Cardiac fibroblast (primary cell): ENCODE measurements around the gene TUBGCP6.
"Not testable (repeated sequence)": the region's sequence is repeated elsewhere in the genome, so short reads cannot be mapped to it uniquely, and the experiment has no call there.

Source experiments
- DNase-seq, 2 donors: peaks; one replicate each; pipeline versions ENCODE4 v3.0.0 to v3.0.0-alpha.2; 2010; ENCODE audit warnings: low read depth in 2 of 2
- H3K4me3 ChIP-seq, 2 donors: replicated peaks in 1 of 2; 1 replicate in 1 of 2; 2 replicates in 1 of 2; pipeline ENCODE4 v1.5.1; 2011; ENCODE audit warnings: low read depth in 2 of 2, low read length in 2 of 2, mild to moderate bottlenecking in 2 of 2, moderate library complexity in 1 of 2
- TF ChIP-seq, protein P1 (sequence below): IDR thresholded peaks from one replicate; pipeline ENCODE4 v1.5.1; 2011; ENCODE audit warnings: low read depth, mild to moderate bottlenecking, low read length, inconsistent platforms

TUBGCP6 gene

DNA sequence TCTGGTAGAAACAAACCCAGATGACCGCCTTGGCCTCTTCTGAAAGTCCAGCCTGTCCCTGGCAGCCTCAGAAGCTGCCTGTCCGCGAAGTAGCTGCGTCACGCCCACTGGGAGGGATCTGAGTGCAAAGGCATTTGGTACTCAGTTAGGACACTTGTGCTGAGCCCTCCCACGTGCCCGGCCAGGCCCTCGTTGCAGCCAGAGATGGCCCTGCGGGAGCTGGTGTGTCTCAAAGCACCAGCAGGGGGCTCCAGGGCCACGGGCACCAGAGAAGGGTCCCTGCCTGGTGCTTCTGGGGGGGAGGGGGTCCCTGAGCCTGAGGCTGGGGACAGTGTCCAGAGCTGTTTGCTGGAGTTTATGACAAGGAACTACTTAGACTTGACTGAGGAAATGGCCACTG is 38.2 kb downstream of the TUBGCP6 start:
- peak; percentile 35 to 55 for DNase-seq
- TF ChIP-seq, protein P1, sequence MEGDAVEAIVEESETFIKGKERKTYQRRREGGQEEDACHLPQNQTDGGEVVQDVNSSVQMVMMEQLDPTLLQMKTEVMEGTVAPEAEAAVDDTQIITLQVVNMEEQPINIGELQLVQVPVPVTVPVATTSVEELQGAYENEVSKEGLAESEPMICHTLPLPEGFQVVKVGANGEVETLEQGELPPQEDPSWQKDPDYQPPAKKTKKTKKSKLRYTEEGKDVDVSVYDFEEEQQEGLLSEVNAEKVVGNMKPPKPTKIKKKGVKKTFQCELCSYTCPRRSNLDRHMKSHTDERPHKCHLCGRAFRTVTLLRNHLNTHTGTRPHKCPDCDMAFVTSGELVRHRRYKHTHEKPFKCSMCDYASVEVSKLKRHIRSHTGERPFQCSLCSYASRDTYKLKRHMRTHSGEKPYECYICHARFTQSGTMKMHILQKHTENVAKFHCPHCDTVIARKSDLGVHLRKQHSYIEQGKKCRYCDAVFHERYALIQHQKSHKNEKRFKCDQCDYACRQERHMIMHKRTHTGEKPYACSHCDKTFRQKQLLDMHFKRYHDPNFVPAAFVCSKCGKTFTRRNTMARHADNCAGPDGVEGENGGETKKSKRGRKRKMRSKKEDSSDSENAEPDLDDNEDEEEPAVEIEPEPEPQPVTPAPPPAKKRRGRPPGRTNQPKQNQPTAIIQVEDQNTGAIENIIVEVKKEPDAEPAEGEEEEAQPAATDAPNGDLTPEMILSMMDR, result peak; percentile 57
- H3K4me3 ChIP-seq, result no peak overlapping the region

DNA sequence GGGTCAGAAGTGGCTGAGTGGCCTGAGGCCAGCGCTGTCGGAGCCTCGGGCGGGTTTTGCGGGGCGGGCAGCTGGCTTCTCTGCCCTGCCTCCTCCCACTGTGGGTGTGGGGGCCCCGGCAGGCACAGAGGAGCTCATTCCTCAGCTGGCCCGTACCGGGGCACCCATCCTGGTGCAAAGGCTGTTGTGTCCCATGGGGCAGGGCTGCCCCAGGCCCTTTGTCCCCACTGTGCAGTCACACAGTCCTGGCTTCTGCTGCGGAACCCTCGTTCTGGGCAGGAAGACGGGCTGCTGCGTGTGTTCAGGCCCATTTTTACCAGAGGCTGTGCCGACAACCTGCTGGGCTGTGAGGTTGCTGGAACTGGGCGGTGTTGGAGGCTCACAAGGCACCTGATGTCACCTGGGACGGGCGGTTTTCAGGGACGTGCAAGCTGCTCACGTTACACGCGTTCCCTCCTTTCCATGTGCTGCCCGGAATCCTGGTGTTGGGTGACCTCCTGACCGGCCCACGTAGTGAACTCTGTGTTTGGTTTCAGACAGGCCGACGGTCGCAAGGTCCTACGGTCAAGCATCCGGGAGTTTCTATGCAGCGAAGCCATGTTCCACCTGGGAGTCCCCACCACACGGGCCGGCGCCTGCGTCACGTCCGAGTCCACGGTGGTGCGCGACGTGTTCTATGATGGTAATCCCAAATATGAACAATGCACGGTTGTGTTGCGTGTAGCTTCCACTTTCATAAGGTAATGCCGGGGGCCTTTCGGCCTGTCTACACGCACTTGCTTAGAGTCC is 38.8 kb downstream of the TUBGCP6 start:
- DNase-seq, result no peak
- TF ChIP-seq, protein P1, result no peak
- H3K4me3 ChIP-seq, result no peak overlapping the region

DNA sequence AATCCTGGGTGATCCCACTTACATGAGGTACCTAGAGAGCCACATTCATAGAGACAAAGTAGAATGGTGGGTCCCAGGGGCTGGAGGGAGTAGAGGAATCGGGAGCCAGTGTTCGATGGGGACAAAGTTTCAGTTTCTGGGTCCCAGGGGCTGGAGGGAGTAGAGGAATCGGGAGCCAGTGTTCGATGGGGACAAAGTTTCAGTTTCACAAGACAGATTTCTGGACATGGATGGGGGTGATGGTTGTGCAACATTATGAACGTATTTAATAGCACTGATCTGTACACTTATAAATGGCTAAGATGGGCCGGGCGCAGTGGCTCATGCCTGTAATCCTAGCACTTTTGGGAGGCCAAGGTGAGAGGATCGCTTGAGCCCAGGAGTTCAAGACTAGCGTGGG is 39.8 kb downstream of the TUBGCP6 start:
- not testable (repeated sequence) for H3K4me3 ChIP-seq, DNase-seq

DNA sequence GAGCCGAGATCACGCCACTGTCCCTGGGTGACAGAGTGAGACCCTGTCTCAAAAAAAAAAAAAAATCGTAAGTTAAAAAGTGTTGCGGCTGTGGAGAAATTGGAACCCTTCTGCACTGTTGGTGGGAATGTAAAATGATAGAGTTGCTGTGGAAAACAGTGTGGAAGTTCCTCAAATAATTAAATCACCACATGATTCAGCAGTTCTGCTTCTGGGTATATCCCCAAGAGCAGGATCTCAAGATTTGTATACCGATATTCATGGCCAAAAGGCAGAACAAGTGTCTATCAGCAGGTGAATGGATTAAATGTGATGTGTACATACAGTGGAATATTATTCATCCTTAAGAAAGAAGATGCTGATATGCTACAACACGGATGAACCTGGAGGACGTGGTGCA is 40.3 kb downstream of the TUBGCP6 start:
- TF ChIP-seq, protein P1, result no peak
- DNase-seq, result no peak
- H3K4me3 ChIP-seq, result no peak overlapping the region

DNA sequence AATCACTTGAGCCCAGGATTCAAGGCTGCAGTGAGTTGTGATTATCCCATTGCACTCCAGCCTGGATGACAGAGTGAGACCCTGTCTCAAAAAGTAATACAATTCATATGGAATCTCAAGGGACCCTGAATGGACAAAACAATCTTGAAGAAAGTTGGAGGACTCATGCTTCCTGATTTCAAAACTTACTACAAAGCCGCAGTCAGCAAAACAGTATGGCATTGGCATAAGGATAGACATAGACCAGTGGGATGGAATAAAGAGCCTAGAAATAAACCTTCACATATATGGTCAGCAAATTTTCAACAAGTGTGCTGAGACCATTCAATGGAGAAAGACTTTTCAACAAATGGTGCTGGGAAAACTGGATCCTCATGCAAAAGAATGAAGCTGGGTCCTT is 41.5 kb downstream of the TUBGCP6 start:
- DNase-seq, result no peak
- TF ChIP-seq, protein P1, result no peak
- no peak overlapping the region for H3K4me3 ChIP-seq

DNA sequence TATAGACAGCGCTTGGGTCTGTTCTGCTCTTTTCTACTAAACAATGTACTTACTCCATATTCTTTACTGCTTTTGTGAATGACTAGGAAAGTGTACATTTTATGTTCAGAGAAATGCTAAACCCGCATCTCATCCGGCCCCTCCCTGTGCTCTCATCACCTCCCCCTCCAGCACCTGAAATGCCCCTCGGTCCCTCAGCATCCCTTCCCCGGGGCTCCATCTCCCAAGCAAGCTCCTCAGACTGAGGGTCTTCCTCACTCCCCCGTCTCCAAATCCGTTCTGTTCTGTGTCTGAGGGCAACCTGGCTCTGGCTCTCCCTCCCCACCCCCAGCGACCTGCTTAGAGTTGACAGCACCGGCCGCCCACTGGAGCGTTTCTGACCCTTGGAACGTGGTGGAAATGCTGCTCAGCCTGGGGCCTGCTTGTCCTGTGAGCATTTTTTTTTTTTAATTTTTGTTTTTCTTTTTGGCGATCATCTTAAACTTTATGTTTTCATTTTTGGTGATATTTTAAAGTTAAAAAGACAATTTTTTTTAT is 42.6 kb downstream of the TUBGCP6 start:
- peak overlapping the region; percentile 70 for H3K4me3 ChIP-seq
- no peak for DNase-seq
- TF ChIP-seq, protein P1, result no peak

DNA sequence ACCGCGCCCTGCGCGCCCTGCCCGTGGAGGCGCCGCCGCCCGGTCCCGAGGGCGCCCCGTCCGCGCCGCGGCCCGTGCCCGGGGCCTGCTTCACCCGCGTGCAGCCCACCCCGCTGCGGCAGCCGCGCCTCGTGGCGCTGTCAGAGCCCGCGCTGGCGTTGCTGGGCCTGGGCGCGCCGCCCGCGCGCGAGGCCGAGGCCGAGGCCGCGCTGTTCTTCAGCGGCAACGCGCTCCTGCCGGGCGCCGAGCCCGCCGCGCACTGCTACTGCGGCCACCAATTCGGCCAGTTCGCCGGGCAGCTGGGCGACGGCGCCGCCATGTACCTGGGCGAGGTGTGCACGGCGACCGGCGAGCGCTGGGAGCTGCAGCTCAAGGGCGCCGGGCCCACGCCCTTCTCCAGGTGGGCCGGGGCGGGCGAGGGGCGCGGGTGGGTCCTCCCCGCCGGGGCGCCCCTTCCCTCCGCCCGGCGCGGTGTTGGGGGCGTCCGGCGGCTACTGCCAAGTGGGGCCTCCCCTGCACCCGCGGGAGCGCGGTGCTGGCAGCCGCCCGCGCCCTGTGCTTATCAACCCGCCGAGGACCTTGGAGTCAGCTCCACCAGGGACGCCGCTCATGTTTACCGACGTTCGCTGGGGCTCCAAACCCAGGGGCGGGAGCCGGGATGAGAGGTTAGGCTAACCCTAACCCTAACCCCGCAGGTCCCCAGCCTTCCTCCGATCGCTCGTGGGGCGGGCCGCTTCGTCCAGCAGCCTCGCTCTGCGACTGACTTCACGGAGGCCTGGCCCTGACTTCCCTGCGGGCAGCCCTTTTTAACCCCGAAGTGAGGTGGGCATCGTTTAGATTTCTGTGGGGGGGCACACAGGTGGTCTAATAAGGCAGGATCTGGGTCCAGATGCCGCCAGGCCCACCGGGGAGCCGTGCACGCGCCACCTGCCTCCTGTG is 43.4 kb downstream of the TUBGCP6 start:
- TF ChIP-seq, protein P1, result no peak
- peak overlapping the region; percentile 70 for H3K4me3 ChIP-seq
- no peak for DNase-seq
